Astrocyte (in vitro differentiated cells and primary cell): ENCODE results near the gene IL1RAPL2. TPM values are rescaled to one million over a fixed set of nuclear protein-coding genes. Genes with fewer than 3 reads are reported as not detected.

ENCODE experiments used
- DNase-seq: peaks from one replicate; pipeline ENCODE4 v3.0.0-alpha.2; 2010; ENCODE audit warnings: low read depth
- FAIRE-seq: peaks from 2 replicates; lab custom pipeline; 2011; peaks lifted over from hg19 to GRCh38; lab: Jason Lieb, UNC
- H2AFZ ChIP-seq: 2 replicates; pipeline ENCODE4 v1.6.0; 2012; ENCODE audit warnings: low read depth, low read length, inconsistent platforms
- H3K27ac ChIP-seq: 2 replicates; pipeline ENCODE4 v1.5.1; 2011; ENCODE audit warnings: low read depth, low read length, inconsistent platforms
- H3K27me3 ChIP-seq: 2 replicates; pipeline ENCODE4 v1.6.0; 2011; ENCODE audit warnings: low read length, inconsistent platforms; ENCODE audit not compliant: insufficient read depth
- H3K36me3 ChIP-seq: 2 replicates; pipeline ENCODE4 v1.5.1; 2011; ENCODE audit warnings: low read length, inconsistent platforms; ENCODE audit not compliant: insufficient read depth
- H3K4me1 ChIP-seq: 2 replicates; pipeline ENCODE4 v1.5.1; 2011; ENCODE audit warnings: low read length, inconsistent platforms; ENCODE audit not compliant: insufficient read depth
- H3K4me2 ChIP-seq: 2 replicates; pipeline ENCODE4 v1.6.0; 2012; ENCODE audit warnings: low read length, inconsistent platforms
- H3K4me3 ChIP-seq: 2 replicates; pipeline ENCODE4 v1.5.1; 2011; ENCODE audit warnings: low read depth, mild to moderate bottlenecking, low read length, inconsistent platforms; ENCODE audit not compliant: insufficient read depth
- H3K79me2 ChIP-seq: 2 replicates; pipeline ENCODE4 v1.6.0; 2012; ENCODE audit warnings: mild to moderate bottlenecking, low read length, inconsistent platforms; ENCODE audit not compliant: insufficient read depth
- H3K9ac ChIP-seq: 2 replicates; pipeline ENCODE4 v1.6.0; 2012; ENCODE audit warnings: mild to moderate bottlenecking, low read length, inconsistent platforms
- H3K9me3 ChIP-seq: 2 replicates; pipeline ENCODE4 v1.5.1; 2012; ENCODE audit warnings: low read depth, mild to moderate bottlenecking, low read length, inconsistent platforms; ENCODE audit not compliant: insufficient read depth
- H4K20me1 ChIP-seq: 2 replicates; pipeline ENCODE4 v1.6.0; 2012; ENCODE audit warnings: low read length, inconsistent platforms; ENCODE audit not compliant: insufficient read depth
- H3K27ac Mint-ChIP-seq: one replicate; pipeline ENCODE4 v1.8.0; 2021; ENCODE audit warnings: mild to moderate bottlenecking, mixed read lengths; ENCODE audit not compliant: unreplicated experiment
- H3K27me3 Mint-ChIP-seq: one replicate; pipeline ENCODE4 v1.8.0; 2021; ENCODE audit warnings: low read depth, mixed read lengths; ENCODE audit not compliant: unreplicated experiment
- H3K36me3 Mint-ChIP-seq: one replicate; pipeline ENCODE4 v1.8.0; 2021; ENCODE audit warnings: low read depth, mixed read lengths; ENCODE audit not compliant: unreplicated experiment
- H3K4me1 Mint-ChIP-seq: one replicate; pipeline ENCODE4 v1.8.0; 2021; ENCODE audit warnings: low read depth, mixed read lengths; ENCODE audit not compliant: unreplicated experiment
- H3K4me3 Mint-ChIP-seq: one replicate; pipeline ENCODE4 v1.8.0; 2021; ENCODE audit warnings: mild to moderate bottlenecking, moderate library complexity, mixed read lengths; ENCODE audit not compliant: unreplicated experiment
- H3K9me3 Mint-ChIP-seq: one replicate; pipeline ENCODE4 v1.8.0; 2021; ENCODE audit warnings: mild to moderate bottlenecking, mixed read lengths; ENCODE audit not compliant: unreplicated experiment
- EZH2 ChIP-seq: IDR thresholded peaks from 2 replicates; pipeline ENCODE4 v1.6.1; 2012; ENCODE audit warnings: mild to moderate bottlenecking, low read length, inconsistent platforms; ENCODE audit not compliant: insufficient read depth
- total RNA-seq: library from RNA; stranded (reverse); gene quantifications from 2 replicates; pipeline ENCODE4 v1.2.1, GENCODE V29; 2021
- TF ChIP-seq, protein P1 (sequence below): IDR thresholded peaks from 2 replicates; pipeline ENCODE4 v1.5.1; 2011; ENCODE audit warnings: low read depth, mild to moderate bottlenecking, inconsistent platforms, low read length, moderate library complexity; ENCODE audit not compliant: insufficient read depth

IL1RAPL2 gene
- total RNA-seq, 1 donor from 2014 or later = 0.16 TPM

GRCh38 chrX:104854188-104854587 is 288.2 kb downstream of the IL1RAPL2 start:
- Histone ChIP-seq H3K27me3 (no peaks in the 10 kb centered on the region), H3K36me3 (no peaks in the 10 kb centered on the region), H2AFZ (no peak overlapping the region), H3K4me1 (no peaks in the 10 kb centered on the region), H3K4me3 (no peak overlapping the region), H3K27ac (peak overlapping the region; percentile 53), H3K9me3 (no peaks in the 10 kb centered on the region), H3K4me2 (peak overlapping the region; percentile 15), H4K20me1 (no peaks in the 10 kb centered on the region), H3K9ac (no peak overlapping the region), H3K79me2 (no peaks in the 10 kb centered on the region)
- Mint-ChIP-seq H3K4me3 (no peak overlapping the region), H3K9me3 (no peaks in the 10 kb centered on the region), H3K4me1 (peaks cover 16% of the 10 kb centered on the region), H3K27ac (peak overlapping the region; percentile 34), H3K36me3 (no peaks in the 10 kb centered on the region), H3K27me3 (no peaks in the 10 kb centered on the region)
- TF ChIP-seq, protein P1, sequence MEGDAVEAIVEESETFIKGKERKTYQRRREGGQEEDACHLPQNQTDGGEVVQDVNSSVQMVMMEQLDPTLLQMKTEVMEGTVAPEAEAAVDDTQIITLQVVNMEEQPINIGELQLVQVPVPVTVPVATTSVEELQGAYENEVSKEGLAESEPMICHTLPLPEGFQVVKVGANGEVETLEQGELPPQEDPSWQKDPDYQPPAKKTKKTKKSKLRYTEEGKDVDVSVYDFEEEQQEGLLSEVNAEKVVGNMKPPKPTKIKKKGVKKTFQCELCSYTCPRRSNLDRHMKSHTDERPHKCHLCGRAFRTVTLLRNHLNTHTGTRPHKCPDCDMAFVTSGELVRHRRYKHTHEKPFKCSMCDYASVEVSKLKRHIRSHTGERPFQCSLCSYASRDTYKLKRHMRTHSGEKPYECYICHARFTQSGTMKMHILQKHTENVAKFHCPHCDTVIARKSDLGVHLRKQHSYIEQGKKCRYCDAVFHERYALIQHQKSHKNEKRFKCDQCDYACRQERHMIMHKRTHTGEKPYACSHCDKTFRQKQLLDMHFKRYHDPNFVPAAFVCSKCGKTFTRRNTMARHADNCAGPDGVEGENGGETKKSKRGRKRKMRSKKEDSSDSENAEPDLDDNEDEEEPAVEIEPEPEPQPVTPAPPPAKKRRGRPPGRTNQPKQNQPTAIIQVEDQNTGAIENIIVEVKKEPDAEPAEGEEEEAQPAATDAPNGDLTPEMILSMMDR = no peak
- TF ChIP-seq EZH2 = no peak
- FAIRE-seq (peak; percentile 98), DNase-seq (peak; percentile 80)

- no peak overlapping the region for H3K4me3 ChIP-seq
- Mint-ChIP-seq H3K36me3 (no peaks in the 10 kb centered on the region), H3K27me3 (no peaks in the 10 kb centered on the region), H3K27ac (peak overlapping the region; percentile 34), H3K4me3 (no peak overlapping the region), H3K9me3 (no peaks in the 10 kb centered on the region), H3K4me1 (peaks cover 16% of the 10 kb centered on the region)
- H3K9me3 ChIP-seq = no peaks in the 10 kb centered on the region
- DNase-seq (peak; percentile 86), FAIRE-seq (peak; percentile 17)
- no peaks in the 10 kb centered on the region for H4K20me1 ChIP-seq
- peak overlapping the region; percentile 53 for H3K27ac ChIP-seq
- TF ChIP-seq, protein P1 = no peak
- TF ChIP-seq EZH2 = no peak
- H3K9ac ChIP-seq = no peak overlapping the region
- H3K4me1 ChIP-seq = no peaks in the 10 kb centered on the region
- H3K36me3 ChIP-seq = no peaks in the 10 kb centered on the region
- no peak overlapping the region for H3K4me2 ChIP-seq
- no peaks in the 10 kb centered on the region for H3K79me2 ChIP-seq
- H2AFZ ChIP-seq = no peak overlapping the region
- no peaks in the 10 kb centered on the region for H3K27me3 ChIP-seq
Observed at GRCh38 chrX:104854790-104855340, 288.9 kb downstream of the IL1RAPL2 start.

DNA sequence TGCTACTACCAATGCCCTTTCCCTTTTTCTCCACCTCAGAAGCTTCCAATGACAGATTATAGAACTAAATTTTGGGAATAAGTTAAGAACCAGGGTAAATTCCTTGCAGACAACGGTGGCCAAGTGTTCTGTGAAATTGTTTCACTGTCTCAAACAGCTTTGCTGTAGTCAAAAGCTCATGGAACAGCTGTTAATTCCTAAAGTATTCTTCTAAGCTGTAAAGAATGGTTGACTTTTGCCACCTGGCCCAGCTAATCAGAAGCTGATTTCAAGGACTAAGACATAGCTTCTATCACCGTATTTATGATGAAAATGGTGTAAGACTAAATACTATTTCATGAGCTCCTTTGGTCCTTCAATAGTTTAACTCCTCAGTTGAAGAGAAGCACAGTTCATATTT is 297.5 kb downstream of the IL1RAPL2 start:
- no peaks in the 10 kb centered on the region for H3K9me3 Mint-ChIP-seq

More for the DNA sequence above, 297.5 kb downstream of the IL1RAPL2 start:
- Histone ChIP-seq H3K27me3 (no peaks in the 10 kb centered on the region), H3K9me3 (no peaks in the 10 kb centered on the region), H3K9ac (no peak overlapping the region), H3K79me2 (no peaks in the 10 kb centered on the region), H4K20me1 (no peaks in the 10 kb centered on the region), H3K4me1 (no peaks in the 10 kb centered on the region), H3K4me2 (no peak overlapping the region), H3K27ac (no peak overlapping the region), H2AFZ (no peak overlapping the region), H3K36me3 (no peaks in the 10 kb centered on the region), H3K4me3 (no peak overlapping the region)
- Mint-ChIP-seq H3K36me3 (no peaks in the 10 kb centered on the region), H3K27me3 (no peaks in the 10 kb centered on the region), H3K4me1 (peaks cover 18% of the 10 kb centered on the region), H3K4me3 (no peak overlapping the region), H3K27ac (no peak overlapping the region)
- no peak for TF ChIP-seq EZH2
- TF ChIP-seq, protein P1 = no peak
- DNase-seq = no peak
- no peak for FAIRE-seq
